A673 (cell line): ENCODE data around the gene C19orf44. TPM values are rescaled to one million over a fixed set of nuclear protein-coding genes. Genes with fewer than 3 reads are reported as not detected.

Experiments used
- BruUV-seq: library from RNA; stranded (reverse); fragments of 400-500 nt; replicated peaks from 2 replicates; lab custom pipeline; 2021; lab: Mats Ljungman, UMichigan
- CTCF ChIA-PET: fragments of 300-600 bp; sonication (Branson Sonifier 250); formaldehyde crosslinking; loops from one replicate; lab custom pipeline; 2022; ENCODE audit warnings: antibody characterized with exemption; lab: Charles Lee
- POLR2A ChIA-PET: fragments of 300-600 bp; sonication (Branson Sonifier 250); formaldehyde crosslinking; loops from one replicate; lab custom pipeline; 2022; ENCODE audit warnings: antibody characterized with exemption; ENCODE audit not compliant: low non-redundant PET; lab: Charles Lee
- DNase-seq: peaks from one replicate; pipeline ENCODE4 v3.0.0-alpha.2; 2015; ENCODE audit warnings: low spot score
- H3K27ac ChIP-seq: fragments of 200-600 bp; sonication (generic); 2 replicates; pipeline ENCODE4 v1.5.1; 2016; ENCODE audit warnings: mixed run types, low read depth, mild to moderate bottlenecking, mixed read lengths, antibody characterized with exemption, low read length; ENCODE audit not compliant: poor library complexity, severe bottlenecking
- H3K27me3 ChIP-seq: fragments of 200-600 bp; sonication (generic); replicated peaks from 2 replicates; pipeline ENCODE4 v1.6.1; 2017; ENCODE audit warnings: mixed run types, low read depth, mild to moderate bottlenecking, mixed read lengths, antibody characterized with exemption, low read length; ENCODE audit not compliant: insufficient read depth, poor library complexity
- H3K36me3 ChIP-seq: fragments of 200-600 bp; sonication (generic); 2 replicates; pipeline ENCODE4 v1.6.1; 2016; ENCODE audit warnings: mixed run types, mild to moderate bottlenecking, mixed read lengths, antibody characterized with exemption, low read length; ENCODE audit not compliant: insufficient read depth, poor library complexity, severe bottlenecking
- H3K4me1 ChIP-seq: fragments of 200-600 bp; sonication (generic); 2 replicates; pipeline ENCODE4 v1.6.1; 2017; ENCODE audit warnings: mixed run types, mild to moderate bottlenecking, mixed read lengths, antibody characterized with exemption, low read length; ENCODE audit not compliant: insufficient read depth, poor library complexity, severe bottlenecking
- H3K4me3 ChIP-seq: fragments of 200-600 bp; sonication (generic); 2 replicates; pipeline ENCODE4 v1.5.1; 2016; ENCODE audit warnings: low read depth, mixed run types, mild to moderate bottlenecking, mixed read lengths, low read length; ENCODE audit not compliant: poor library complexity, severe bottlenecking
- H3K9me3 ChIP-seq: fragments of 200-600 bp; sonication (generic); 2 replicates; pipeline ENCODE4 v1.6.1; 2016; ENCODE audit warnings: mixed run types, low read depth, mild to moderate bottlenecking, mixed read lengths, antibody characterized with exemption, low read length; ENCODE audit not compliant: poor library complexity, severe bottlenecking
- EZH2 ChIP-seq: fragments of 200-600 bp; sonication (generic); IDR thresholded peaks from 2 replicates; pipeline ENCODE4 v1.6.1; 2017; ENCODE audit warnings: borderline replicate concordance, low read depth, mild to moderate bottlenecking, mixed read lengths, antibody characterized with exemption, low read length; ENCODE audit not compliant: poor library complexity, severe bottlenecking
- intact Hi-C: fragments of 100-400 bp; cut with micrococcal nuclease; formaldehyde crosslinking; loops from one replicate; pipeline ENCODE4 v1.10.0; 2022; ENCODE audit not compliant: unreplicated experiment
- total RNA-seq: library from RNA; stranded (reverse); gene quantifications from 2 replicates; pipeline ENCODE4 v1.2.3, GENCODE V29; 2021
- TF ChIP-seq, protein P1 (sequence below): fragments of 300-800, 200-600 bp; sonication (generic); conservative IDR thresholded peaks from 2 replicates; pipeline ENCODE4 v1.5.1; 2017; ENCODE audit warnings: low read depth, mild to moderate bottlenecking, antibody characterized with exemption, low read length, moderate library complexity, mixed read lengths

Gene C19orf44
- total RNA-seq, 1 experiment from 2014 or later, result 9.8 TPM

DNA sequence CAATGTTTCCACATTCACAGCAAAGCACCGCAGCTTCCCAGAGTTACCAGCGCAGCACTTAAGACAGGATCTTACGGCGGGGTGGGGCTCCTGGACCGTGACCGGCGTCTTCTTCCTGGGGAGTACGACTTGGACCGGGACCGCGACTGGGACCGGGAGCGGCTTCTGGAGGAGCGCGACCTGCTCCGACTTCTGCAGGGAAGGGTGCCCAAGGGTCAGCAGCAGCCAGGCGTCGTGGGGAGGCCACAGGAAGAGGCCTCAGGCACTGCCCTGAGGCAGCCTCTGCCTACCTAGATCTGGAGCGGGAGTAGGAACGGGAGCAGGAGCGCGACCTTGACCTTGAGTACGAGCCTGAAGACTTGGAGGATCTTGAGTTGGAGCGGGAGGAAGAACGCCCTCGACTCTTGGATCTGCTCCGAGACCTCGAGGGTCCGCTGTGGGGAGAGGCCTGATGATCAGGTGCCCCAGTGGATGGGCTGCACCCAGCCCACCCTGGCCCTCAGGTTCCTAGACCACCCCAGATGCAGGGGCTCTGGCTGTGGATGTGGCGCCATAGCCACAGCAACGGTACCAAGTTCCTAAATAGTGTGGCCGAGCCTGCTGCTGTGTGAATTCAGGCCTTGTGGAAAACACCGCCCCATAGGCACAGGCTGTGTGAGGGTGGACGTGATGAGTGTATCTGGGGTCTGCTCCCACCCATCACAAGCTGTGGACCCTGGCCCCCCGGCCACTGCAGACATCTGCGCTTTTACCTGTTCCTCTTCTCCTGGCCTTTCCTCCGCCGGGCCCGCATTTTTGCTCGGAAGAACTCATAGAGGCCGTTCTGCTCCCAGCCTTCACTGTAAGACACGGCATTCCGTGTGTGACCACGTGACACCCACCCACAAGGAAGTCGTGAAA lies 24.1 kb downstream of the C19orf44 start:
- intact Hi-C loops, result no loop called here
- H3K4me1 ChIP-seq, result no peaks in the 10 kb centered on the region
- POLR2A ChIA-PET, result no interaction called here
- no peak for DNase-seq
- CTCF ChIA-PET, result no interaction called here
- no peak overlapping the region for H3K27ac ChIP-seq
- H3K36me3 ChIP-seq, result peaks cover 81% of the 10 kb centered on the region
- BruUV-seq, result no TSS peak
- no peaks in the 10 kb centered on the region for H3K9me3 ChIP-seq
- no peak overlapping the region for H3K4me3 ChIP-seq
- TF ChIP-seq, protein P1, sequence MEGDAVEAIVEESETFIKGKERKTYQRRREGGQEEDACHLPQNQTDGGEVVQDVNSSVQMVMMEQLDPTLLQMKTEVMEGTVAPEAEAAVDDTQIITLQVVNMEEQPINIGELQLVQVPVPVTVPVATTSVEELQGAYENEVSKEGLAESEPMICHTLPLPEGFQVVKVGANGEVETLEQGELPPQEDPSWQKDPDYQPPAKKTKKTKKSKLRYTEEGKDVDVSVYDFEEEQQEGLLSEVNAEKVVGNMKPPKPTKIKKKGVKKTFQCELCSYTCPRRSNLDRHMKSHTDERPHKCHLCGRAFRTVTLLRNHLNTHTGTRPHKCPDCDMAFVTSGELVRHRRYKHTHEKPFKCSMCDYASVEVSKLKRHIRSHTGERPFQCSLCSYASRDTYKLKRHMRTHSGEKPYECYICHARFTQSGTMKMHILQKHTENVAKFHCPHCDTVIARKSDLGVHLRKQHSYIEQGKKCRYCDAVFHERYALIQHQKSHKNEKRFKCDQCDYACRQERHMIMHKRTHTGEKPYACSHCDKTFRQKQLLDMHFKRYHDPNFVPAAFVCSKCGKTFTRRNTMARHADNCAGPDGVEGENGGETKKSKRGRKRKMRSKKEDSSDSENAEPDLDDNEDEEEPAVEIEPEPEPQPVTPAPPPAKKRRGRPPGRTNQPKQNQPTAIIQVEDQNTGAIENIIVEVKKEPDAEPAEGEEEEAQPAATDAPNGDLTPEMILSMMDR, result no peak
- TF ChIP-seq EZH2, result no peak
- H3K27me3 ChIP-seq, result no peaks in the 10 kb centered on the region

DNA sequence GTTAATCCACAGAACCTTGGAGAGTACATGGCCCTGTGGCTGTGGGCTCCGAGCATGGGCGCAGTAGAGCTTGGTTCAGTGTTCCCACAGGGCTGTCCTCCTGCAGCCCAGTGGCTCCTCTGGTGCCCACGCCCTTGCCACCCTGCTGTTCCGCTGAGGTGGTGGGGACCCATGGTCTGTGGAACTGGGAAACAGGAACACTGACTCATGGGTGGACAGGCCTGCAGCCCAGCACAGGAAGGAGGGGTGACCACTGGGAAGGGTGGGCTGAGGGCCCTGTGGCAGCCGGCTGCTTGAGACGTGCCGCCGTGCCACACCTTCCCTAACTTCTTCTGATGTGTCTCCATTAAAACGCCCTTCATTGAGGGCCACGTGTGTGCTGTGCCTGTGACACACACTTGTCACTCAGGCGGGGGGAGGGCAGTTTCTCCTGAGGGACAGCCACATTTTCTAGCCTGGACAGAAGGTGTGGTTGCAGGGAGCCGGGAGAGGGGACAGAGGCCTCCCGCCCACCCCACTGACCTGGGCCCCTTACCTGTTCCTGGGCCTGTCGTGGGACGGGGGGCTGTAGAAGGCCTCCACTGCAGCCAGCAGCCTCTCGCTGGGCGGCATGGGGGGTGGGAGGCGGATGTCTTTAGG lies 24.9 kb downstream of the C19orf44 start:
- CTCF ChIA-PET, result no interaction called here
- no peak for TF ChIP-seq EZH2
- TF ChIP-seq, protein P1, result no peak
- intact Hi-C loops, result no loop called here
- Histone ChIP-seq H3K4me3 (no peak overlapping the region), H3K9me3 (no peaks in the 10 kb centered on the region), H3K27me3 (no peaks in the 10 kb centered on the region), H3K4me1 (no peaks in the 10 kb centered on the region), H3K36me3 (peaks cover 89% of the 10 kb centered on the region), H3K27ac (no peak overlapping the region)
- no TSS peak for BruUV-seq
- POLR2A ChIA-PET, result no interaction called here
- DNase-seq, result no peak

DNA sequence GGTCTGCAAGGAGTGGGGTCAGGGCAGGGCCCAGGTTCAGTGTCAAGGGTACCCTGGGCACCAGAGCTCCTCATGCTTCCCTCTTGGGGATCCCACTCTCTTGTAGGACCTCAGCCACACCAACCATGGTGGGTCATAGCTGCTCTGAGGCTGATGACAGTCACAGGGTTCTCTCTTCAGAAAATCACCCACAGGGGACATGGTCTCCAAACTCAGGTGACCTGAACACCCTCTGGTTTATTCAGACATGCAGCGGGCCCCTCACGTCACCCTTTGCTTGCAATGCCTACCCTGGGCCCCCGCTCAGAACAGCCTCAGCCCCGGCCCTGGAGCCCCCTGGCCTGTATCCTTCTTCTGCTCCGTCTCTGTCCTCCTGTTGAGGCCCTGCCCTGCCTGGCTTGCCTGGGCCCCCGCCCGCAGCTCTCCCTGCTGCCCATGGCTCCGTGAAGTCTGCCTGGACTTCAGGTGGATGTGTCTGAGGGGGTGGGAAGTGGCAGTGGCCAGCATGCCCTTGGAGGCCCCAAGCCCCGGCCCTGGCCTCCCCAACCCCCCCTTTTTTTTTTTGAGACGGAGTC lies 25.6 kb downstream of the C19orf44 start:
- POLR2A ChIA-PET, result interaction anchor here (0.6 kb wide), 1 partner anchor 152 kb away, joined by 5 read pairs; no protein-coding TSS in a partner anchor
- H3K27ac ChIP-seq, result no peak overlapping the region
- H3K36me3 ChIP-seq, result peaks cover 95% of the 10 kb centered on the region
- no peaks in the 10 kb centered on the region for H3K27me3 ChIP-seq
- intact Hi-C loops, result no loop called here
- no peak for DNase-seq
- no peaks in the 10 kb centered on the region for H3K9me3 ChIP-seq
- BruUV-seq, result no TSS peak
- TF ChIP-seq, protein P1, result no peak
- no peak overlapping the region for H3K4me3 ChIP-seq
- CTCF ChIA-PET, result no interaction called here
- no peaks in the 10 kb centered on the region for H3K4me1 ChIP-seq
